Large intestine (tissue), 3 donors: ENCODE data around the gene CLK4. TPM values are rescaled to one million over a fixed set of nuclear protein-coding genes. Genes with fewer than 3 reads are reported as not detected.

ENCODE experiments used
- DNase-seq, 2 donors: peaks; one replicate each; pipeline versions ENCODE4 v3.0.0 to v3.0.0-alpha.2; 2013
- H3K27ac ChIP-seq: one replicate; pipeline ENCODE4 v1.5.1; 2013; ENCODE audit warnings: low read length
- H3K27me3 ChIP-seq: 2 replicates; pipeline ENCODE4 v1.6.1; 2013; ENCODE audit warnings: low read length; ENCODE audit not compliant: control insufficient read depth, insufficient read depth
- H3K36me3 ChIP-seq: 2 replicates; pipeline ENCODE4 v1.6.1; 2013; ENCODE audit warnings: low read length; ENCODE audit not compliant: control insufficient read depth, insufficient read depth
- H3K4me1 ChIP-seq: one replicate; pipeline ENCODE4 v1.6.1; 2013; ENCODE audit warnings: low read length; ENCODE audit not compliant: control insufficient read depth, insufficient read depth
- H3K4me3 ChIP-seq: one replicate; pipeline ENCODE4 v1.5.1; 2013; ENCODE audit warnings: low read length
- H3K9me3 ChIP-seq: one replicate; pipeline ENCODE4 v1.6.1; 2013; ENCODE audit warnings: mild to moderate bottlenecking, low read depth, low read length, moderate library complexity; ENCODE audit not compliant: control insufficient read depth
- WGBS: methylation state at CpG from one replicate; pipeline ENCODE4 v1.1.5; 2013; ENCODE audit warnings: low lambda C conversion rate; ENCODE audit not compliant: insufficient coverage; 5-methylcytosine and 5-hydroxymethylcytosine counted together
- polyA plus RNA-seq: library from polyadenylated mRNA; unstranded; fragments of 120-200 nt; gene quantifications from one replicate; pipeline ENCODE4 v1.2.1, GENCODE V29; 2013

Gene CLK4
- polyA plus RNA-seq, 1 donor, result 45.5 TPM

DNA sequence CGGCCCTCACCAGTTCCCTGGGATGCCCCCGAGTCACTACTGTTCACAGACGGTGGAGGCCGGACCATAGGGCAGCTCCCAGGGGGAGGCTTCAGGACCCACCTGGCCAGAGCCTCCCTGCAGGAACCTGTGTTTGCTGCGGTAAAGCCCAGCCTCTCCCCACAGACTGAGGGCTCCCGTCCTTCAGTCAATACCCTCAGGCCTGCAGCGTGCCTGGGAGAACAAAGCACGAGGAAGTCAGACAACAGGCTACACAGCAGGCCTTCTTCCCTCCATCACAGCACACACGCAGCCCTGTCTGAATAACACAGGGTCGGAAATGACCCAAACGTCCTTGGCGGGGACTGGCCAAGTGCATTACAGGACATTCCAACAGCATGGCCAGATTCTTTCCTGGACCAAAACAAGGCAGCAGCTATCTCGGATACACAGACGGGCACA, 71.1 kb downstream of the CLK4 start:
- no peaks in the 10 kb centered on the region for H3K36me3 ChIP-seq
- no peaks in the 10 kb centered on the region for H3K9me3 ChIP-seq
- no peaks in the 10 kb centered on the region for H3K4me1 ChIP-seq
- DNase-seq, result no peak
- no peaks in the 10 kb centered on the region for H3K27me3 ChIP-seq
- no peak overlapping the region for H3K4me3 ChIP-seq
- WGBS, result 80% methylated on average over 1 of the region's 14 CpGs
- H3K27ac ChIP-seq, result no peak overlapping the region

DNA sequence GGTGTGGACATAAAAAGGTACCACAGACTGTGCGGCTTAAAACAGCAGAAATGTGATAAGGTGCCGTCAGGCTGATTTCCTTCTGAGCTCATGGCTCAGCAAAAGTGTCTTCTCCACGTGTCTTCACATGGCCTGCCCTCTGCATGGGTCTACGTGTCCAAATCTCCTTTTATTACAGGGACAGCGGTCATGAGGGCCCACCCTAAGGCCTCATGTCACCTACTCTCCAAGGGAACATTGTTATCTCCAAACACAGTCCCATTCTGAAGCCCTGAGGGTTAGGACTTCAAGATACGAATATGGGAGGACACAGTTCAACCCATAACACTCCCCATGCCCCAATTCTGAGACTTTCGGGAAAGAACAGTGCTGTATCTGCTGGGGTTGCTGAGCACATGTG, 71.8 kb downstream of the CLK4 start:
- H3K36me3 ChIP-seq, result no peaks in the 10 kb centered on the region
- H3K9me3 ChIP-seq, result no peaks in the 10 kb centered on the region
- no CpG with 5 or more reads among the region's 7 CpGs for WGBS

DNA sequence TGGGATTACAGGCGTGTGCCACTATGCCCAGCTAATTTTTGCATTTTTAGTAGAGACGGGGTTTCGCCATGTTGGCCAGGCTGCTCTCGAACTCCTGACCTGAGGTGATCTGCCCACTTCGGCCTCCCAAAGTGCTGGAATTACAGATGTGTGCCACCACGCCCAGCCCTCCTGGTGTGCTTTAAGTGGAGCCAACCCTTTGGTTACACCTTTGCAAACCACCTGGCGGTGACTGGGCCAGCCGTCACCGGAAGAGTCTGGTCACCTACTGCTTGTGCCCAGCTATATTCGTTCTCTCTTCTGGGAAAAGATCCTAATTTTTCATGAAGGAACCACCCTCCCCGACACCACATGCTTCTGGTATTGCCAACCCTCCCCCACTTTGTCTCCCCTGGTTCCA, 72.5 kb downstream of the CLK4 start:
- Histone ChIP-seq H3K4me3 (no peak overlapping the region), H3K4me1 (no peaks in the 10 kb centered on the region), H3K36me3 (no peaks in the 10 kb centered on the region), H3K9me3 (no peaks in the 10 kb centered on the region), H3K27ac (no peak overlapping the region), H3K27me3 (no peaks in the 10 kb centered on the region)
- no CpG with 5 or more reads among the region's 11 CpGs for WGBS
- DNase-seq, result no peak

More for the DNA sequence above, 71.8 kb downstream of the CLK4 start:
- Histone ChIP-seq H3K27ac (no peak overlapping the region), H3K4me3 (no peak overlapping the region), H3K27me3 (no peaks in the 10 kb centered on the region), H3K4me1 (no peaks in the 10 kb centered on the region)
- no peak for DNase-seq

DNA sequence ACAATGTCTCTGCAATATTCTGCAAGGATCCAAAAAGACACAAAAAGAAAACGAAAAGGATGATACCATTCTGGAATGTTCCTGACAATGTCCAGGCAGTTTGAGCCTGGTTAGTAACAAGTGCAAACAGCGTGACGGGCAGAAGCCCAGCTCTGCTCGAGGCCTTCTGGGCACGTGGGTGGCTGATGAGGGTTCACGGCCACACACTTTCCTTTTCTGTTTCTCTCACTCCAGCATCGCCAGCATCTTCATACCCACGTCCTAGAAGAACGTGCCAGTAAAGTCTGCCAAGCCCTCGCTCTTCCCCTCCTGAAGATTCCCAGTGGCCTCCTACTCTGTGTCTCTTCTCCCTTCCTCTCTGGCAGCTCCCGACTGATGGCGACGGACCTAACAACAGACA, 73.3 kb downstream of the CLK4 start:
- Histone ChIP-seq H3K4me3 (no peak overlapping the region), H3K9me3 (no peaks in the 10 kb centered on the region), H3K27ac (no peak overlapping the region), H3K4me1 (no peaks in the 10 kb centered on the region), H3K27me3 (no peaks in the 10 kb centered on the region), H3K36me3 (no peaks in the 10 kb centered on the region)
- WGBS, result no CpG with 5 or more reads among the region's 13 CpGs
- no peak for DNase-seq

Other genes starting within 250 kb of the CLK4 start
- 8.9 TPM for gene COL23A1, start 36.7 kb downstream of the CLK4 start, polyA plus RNA-seq
- gene ZNF354A, start 103.6 kb upstream of the CLK4 start, polyA plus RNA-seq, result 11.9 TPM
- 31.0 TPM for gene ZNF354B, start 232.9 kb upstream of the CLK4 start, polyA plus RNA-seq